Activated T-cell treated with anti-CD3 and anti-CD28 coated beads, Interleukin-2, amount 50 U/mL, for 4 hours (primary cell): ENCODE measurements around the gene ITGB1BP1. TPM values are rescaled to one million over a fixed set of nuclear protein-coding genes. Genes with fewer than 3 reads are reported as not detected.

ENCODE experiments used
- ATAC-seq, 2 donors: fragments of 200-7000 bp; cut with Tn5 transposase; one replicate each; pipeline ENCODE4 v1.10.0; 2021
- DNase-seq: peaks from one replicate; pipeline ENCODE4 v3.0.0-alpha.2; 2020
- H3K27me3 Mint-ChIP-seq: one replicate; pipeline ENCODE4 v1.8.0; 2021; ENCODE audit warnings: low read depth, mixed read lengths
- H3K36me3 Mint-ChIP-seq: one replicate; pipeline ENCODE4 v1.8.0; 2022; ENCODE audit warnings: mixed read lengths; ENCODE audit not compliant: insufficient read depth
- H3K4me1 Mint-ChIP-seq: one replicate; pipeline ENCODE4 v1.8.0; 2021; ENCODE audit warnings: low read depth, mixed read lengths
- H3K4me3 Mint-ChIP-seq: one replicate; pipeline ENCODE4 v1.8.0; 2021; ENCODE audit warnings: mild to moderate bottlenecking, moderate library complexity, mixed read lengths
- H3K9me3 Mint-ChIP-seq: one replicate; pipeline ENCODE4 v1.8.0; 2021; ENCODE audit warnings: mixed read lengths
- total RNA-seq, 3 donors: library from RNA; stranded (reverse); gene quantifications; one replicate each; pipeline ENCODE4 v1.2.1, GENCODE V29; 2021

The ITGB1BP1 gene
- total RNA-seq, 3 donors from 2014 or later = 90.2 to 137 (median 119) TPM

- ATAC-seq = no peak
- no peaks in the 10 kb centered on the region for H3K4me1 Mint-ChIP-seq
- no peak overlapping the region for H3K4me3 Mint-ChIP-seq
- no peaks in the 10 kb centered on the region for H3K27me3 Mint-ChIP-seq
- no peak for DNase-seq
- no peaks in the 10 kb centered on the region for H3K36me3 Mint-ChIP-seq
- H3K9me3 Mint-ChIP-seq = no peaks in the 10 kb centered on the region
Observed at GRCh38 chr2:9384521-9384920, 38.8 kb downstream of the ITGB1BP1 start.

- DNase-seq (no peak), ATAC-seq (no peak)
- Mint-ChIP-seq H3K36me3 (no peaks in the 10 kb centered on the region), H3K4me3 (no peak overlapping the region), H3K9me3 (no peaks in the 10 kb centered on the region), H3K4me1 (no peaks in the 10 kb centered on the region), H3K27me3 (no peaks in the 10 kb centered on the region)
Observed at GRCh38 chr2:9382604-9383235, 40.6 kb downstream of the ITGB1BP1 start.

- DNase-seq = no peak
Observed at GRCh38 chr2:9380702-9381628, 42.4 kb downstream of the ITGB1BP1 start.

GRCh38 chr2:9379391-9379755 lies 44.0 kb downstream of the ITGB1BP1 start:
- DNase-seq (no peak), ATAC-seq (no peak)
- Mint-ChIP-seq H3K27me3 (peaks cover 7% of the 10 kb centered on the region), H3K36me3 (no peaks in the 10 kb centered on the region), H3K9me3 (no peaks in the 10 kb centered on the region), H3K4me1 (no peaks in the 10 kb centered on the region), H3K4me3 (no peak overlapping the region)

More at GRCh38 chr2:9380702-9381628, 42.4 kb downstream of the ITGB1BP1 start:
- Mint-ChIP-seq H3K36me3 (no peaks in the 10 kb centered on the region), H3K9me3 (no peaks in the 10 kb centered on the region), H3K4me3 (no peak overlapping the region), H3K27me3 (peaks cover 7% of the 10 kb centered on the region), H3K4me1 (no peaks in the 10 kb centered on the region)
- no peak for ATAC-seq

GRCh38 chr2:9378433-9379390 lies 44.6 kb downstream of the ITGB1BP1 start:
- no peaks in the 10 kb centered on the region for H3K9me3 Mint-ChIP-seq
- peaks cover 13% of the 10 kb centered on the region for H3K27me3 Mint-ChIP-seq
- H3K4me1 Mint-ChIP-seq = no peaks in the 10 kb centered on the region
- DNase-seq (no peak), ATAC-seq (no peak)
- H3K36me3 Mint-ChIP-seq = no peaks in the 10 kb centered on the region
- H3K4me3 Mint-ChIP-seq = no peak overlapping the region

- no peak for DNase-seq
- ATAC-seq = no peak
- Mint-ChIP-seq H3K9me3 (no peaks in the 10 kb centered on the region), H3K36me3 (no peaks in the 10 kb centered on the region), H3K4me3 (no peak overlapping the region), H3K27me3 (peaks cover 13% of the 10 kb centered on the region), H3K4me1 (no peaks in the 10 kb centered on the region)
Observed at GRCh38 chr2:9377461-9378097, 45.7 kb downstream of the ITGB1BP1 start.

- Mint-ChIP-seq H3K27me3 (peaks cover 16% of the 10 kb centered on the region), H3K4me1 (peaks cover 5% of the 10 kb centered on the region), H3K36me3 (no peaks in the 10 kb centered on the region), H3K9me3 (no peaks in the 10 kb centered on the region), H3K4me3 (no peak overlapping the region)
- ATAC-seq (no peak), DNase-seq (no peak)
Observed at GRCh38 chr2:9375857-9376428, 47.4 kb downstream of the ITGB1BP1 start.

- DNase-seq (no peak), ATAC-seq (no peak)
- Mint-ChIP-seq H3K36me3 (no peaks in the 10 kb centered on the region), H3K9me3 (no peaks in the 10 kb centered on the region), H3K27me3 (peaks cover 32% of the 10 kb centered on the region), H3K4me3 (no peak overlapping the region), H3K4me1 (peaks cover 7% of the 10 kb centered on the region)
Observed at GRCh38 chr2:9374071-9374730, 49.1 kb downstream of the ITGB1BP1 start.

- H3K4me3 Mint-ChIP-seq = no peak overlapping the region
- ATAC-seq (no peak), DNase-seq (no peak)
- peaks cover 7% of the 10 kb centered on the region for H3K4me1 Mint-ChIP-seq
- no peaks in the 10 kb centered on the region for H3K9me3 Mint-ChIP-seq
- H3K36me3 Mint-ChIP-seq = no peaks in the 10 kb centered on the region
- H3K27me3 Mint-ChIP-seq = peaks cover 32% of the 10 kb centered on the region
Observed at GRCh38 chr2:9373476-9373875, 49.9 kb downstream of the ITGB1BP1 start.

GRCh38 chr2:9373047-9373446 lies 50.3 kb downstream of the ITGB1BP1 start:
- no peak overlapping the region for H3K4me3 Mint-ChIP-seq
- H3K9me3 Mint-ChIP-seq = no peaks in the 10 kb centered on the region
- H3K36me3 Mint-ChIP-seq = no peaks in the 10 kb centered on the region
- H3K4me1 Mint-ChIP-seq = peaks cover 7% of the 10 kb centered on the region
- peaks cover 32% of the 10 kb centered on the region for H3K27me3 Mint-ChIP-seq
- no peak for ATAC-seq
- no peak for DNase-seq

- Mint-ChIP-seq H3K36me3 (no peaks in the 10 kb centered on the region), H3K4me1 (peaks cover 7% of the 10 kb centered on the region), H3K27me3 (peaks cover 28% of the 10 kb centered on the region), H3K4me3 (no peak overlapping the region), H3K9me3 (no peaks in the 10 kb centered on the region)
- peak; percentile 29 to 33 for ATAC-seq
- no peak for DNase-seq
Observed at GRCh38 chr2:9370746-9371145, 52.6 kb downstream of the ITGB1BP1 start.

GRCh38 chr2:9366026-9366425 lies 57.3 kb downstream of the ITGB1BP1 start:
- Mint-ChIP-seq H3K4me3 (no peak overlapping the region), H3K9me3 (no peaks in the 10 kb centered on the region), H3K4me1 (peaks cover 2% of the 10 kb centered on the region), H3K27me3 (peaks cover 25% of the 10 kb centered on the region), H3K36me3 (no peaks in the 10 kb centered on the region)
- DNase-seq (no peak), ATAC-seq (no peak)

GRCh38 chr2:9365498-9366019 lies 57.8 kb downstream of the ITGB1BP1 start:
- H3K27me3 Mint-ChIP-seq = peaks cover 22% of the 10 kb centered on the region
- H3K9me3 Mint-ChIP-seq = no peaks in the 10 kb centered on the region
- ATAC-seq = no peak
- H3K36me3 Mint-ChIP-seq = no peaks in the 10 kb centered on the region
- no peak for DNase-seq
- peaks cover under 1% of the 10 kb centered on the region for H3K4me1 Mint-ChIP-seq
- H3K4me3 Mint-ChIP-seq = no peak overlapping the region
